ENCODE data around the gene NBEA.

DNA sequence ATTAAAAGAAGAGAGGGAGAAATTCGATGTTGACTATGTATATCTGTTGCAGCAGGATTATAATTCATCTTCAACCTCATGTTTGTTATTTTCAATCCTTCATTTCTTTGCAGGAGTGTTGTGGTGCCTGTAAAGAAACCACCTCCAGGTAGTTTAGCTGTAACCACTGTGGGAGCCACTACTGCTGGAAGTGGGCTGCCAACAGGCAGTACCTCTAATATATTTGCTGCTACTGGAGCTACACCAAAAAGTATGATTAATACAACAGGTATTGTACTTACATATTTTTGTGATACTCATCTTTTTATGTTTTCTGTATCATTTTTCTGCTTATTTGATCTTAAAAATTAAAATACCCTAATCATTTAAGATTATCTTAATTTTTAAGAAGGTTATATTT lies 266.5 kb downstream of the NBEA start:
- TF ChIP-seq, protein P1, sequence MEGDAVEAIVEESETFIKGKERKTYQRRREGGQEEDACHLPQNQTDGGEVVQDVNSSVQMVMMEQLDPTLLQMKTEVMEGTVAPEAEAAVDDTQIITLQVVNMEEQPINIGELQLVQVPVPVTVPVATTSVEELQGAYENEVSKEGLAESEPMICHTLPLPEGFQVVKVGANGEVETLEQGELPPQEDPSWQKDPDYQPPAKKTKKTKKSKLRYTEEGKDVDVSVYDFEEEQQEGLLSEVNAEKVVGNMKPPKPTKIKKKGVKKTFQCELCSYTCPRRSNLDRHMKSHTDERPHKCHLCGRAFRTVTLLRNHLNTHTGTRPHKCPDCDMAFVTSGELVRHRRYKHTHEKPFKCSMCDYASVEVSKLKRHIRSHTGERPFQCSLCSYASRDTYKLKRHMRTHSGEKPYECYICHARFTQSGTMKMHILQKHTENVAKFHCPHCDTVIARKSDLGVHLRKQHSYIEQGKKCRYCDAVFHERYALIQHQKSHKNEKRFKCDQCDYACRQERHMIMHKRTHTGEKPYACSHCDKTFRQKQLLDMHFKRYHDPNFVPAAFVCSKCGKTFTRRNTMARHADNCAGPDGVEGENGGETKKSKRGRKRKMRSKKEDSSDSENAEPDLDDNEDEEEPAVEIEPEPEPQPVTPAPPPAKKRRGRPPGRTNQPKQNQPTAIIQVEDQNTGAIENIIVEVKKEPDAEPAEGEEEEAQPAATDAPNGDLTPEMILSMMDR (IDR thresholded peaks at IDR 0.05) = no peak
- no peak for TF ChIP-seq POLR2A (IDR thresholded peaks at IDR 0.05)

All from heart left ventricle (tissue), 13 donors.